HepG2 (cell line): ENCODE measurements around the gene ST8SIA6.

Experiments
- ATF4 ChIP-seq, 2 experiments: fragments of 450-650 bp in 1 of 2; sonication (generic) in 1 of 2; formaldehyde crosslinking; IDR thresholded peaks; 2 replicates each; pipeline versions ENCODE4 v1.5.0 to v1.8.0; 2020 to 2022; ENCODE audit warnings: mild to moderate bottlenecking in 1 of 2, missing genetic modification reagents in 1 of 2
- CHD2 ChIP-seq: IDR thresholded peaks from 2 replicates; pipeline ENCODE4 v1.6.1; 2011; ENCODE audit warnings: low read depth, low read length, improper control_type of control experiment
- PHF21A ChIP-seq: sonication (generic); formaldehyde crosslinking; IDR thresholded peaks from 2 replicates; pipeline ENCODE4 v1.5.0; 2020; ENCODE audit warnings: mild to moderate bottlenecking, missing genetic modification reagents
- SMC3 ChIP-seq: IDR thresholded peaks from 2 replicates; pipeline ENCODE4 v1.6.1; 2011; ENCODE audit warnings: low read length, improper control_type of control experiment

- TF ChIP-seq CHD2 (no peak), PHF21A (CRISPR knock-in tag) (no peak), SMC3 (peak; percentile 21; the same call in 1 of the 2 replicates), ATF4 (CRISPR knock-in tag; IDR thresholded peaks at IDR 0.05) (no peak)
These were observed 78.3 kb downstream of the ST8SIA6 start for GRCh38 chr10:17375936-17376584.
